A673 (cell line): ENCODE measurements around the gene AIFM3. TPM values are rescaled to one million over a fixed set of nuclear protein-coding genes. Genes with fewer than 3 reads are reported as not detected.

Experiments used
- BruUV-seq: library from RNA; stranded (reverse); fragments of 400-500 nt; replicated peaks from 2 replicates; lab custom pipeline; 2021; lab: Mats Ljungman, UMichigan
- CTCF ChIA-PET: fragments of 300-600 bp; sonication (Branson Sonifier 250); formaldehyde crosslinking; loops from one replicate; lab custom pipeline; 2022; ENCODE audit warnings: antibody characterized with exemption; lab: Charles Lee
- POLR2A ChIA-PET: fragments of 300-600 bp; sonication (Branson Sonifier 250); formaldehyde crosslinking; loops from one replicate; lab custom pipeline; 2022; ENCODE audit warnings: antibody characterized with exemption; ENCODE audit not compliant: low non-redundant PET; lab: Charles Lee
- DNase-seq: peaks from one replicate; pipeline ENCODE4 v3.0.0-alpha.2; 2015; ENCODE audit warnings: low spot score
- H3K27ac ChIP-seq: fragments of 200-600 bp; sonication (generic); 2 replicates; pipeline ENCODE4 v1.5.1; 2016; ENCODE audit warnings: mixed run types, low read depth, mild to moderate bottlenecking, mixed read lengths, antibody characterized with exemption, low read length; ENCODE audit not compliant: poor library complexity, severe bottlenecking
- H3K27me3 ChIP-seq: fragments of 200-600 bp; sonication (generic); replicated peaks from 2 replicates; pipeline ENCODE4 v1.6.1; 2017; ENCODE audit warnings: mixed run types, low read depth, mild to moderate bottlenecking, mixed read lengths, antibody characterized with exemption, low read length; ENCODE audit not compliant: insufficient read depth, poor library complexity
- H3K36me3 ChIP-seq: fragments of 200-600 bp; sonication (generic); 2 replicates; pipeline ENCODE4 v1.6.1; 2016; ENCODE audit warnings: mixed run types, mild to moderate bottlenecking, mixed read lengths, antibody characterized with exemption, low read length; ENCODE audit not compliant: insufficient read depth, poor library complexity, severe bottlenecking
- H3K4me1 ChIP-seq: fragments of 200-600 bp; sonication (generic); 2 replicates; pipeline ENCODE4 v1.6.1; 2017; ENCODE audit warnings: mixed run types, mild to moderate bottlenecking, mixed read lengths, antibody characterized with exemption, low read length; ENCODE audit not compliant: insufficient read depth, poor library complexity, severe bottlenecking
- H3K4me3 ChIP-seq: fragments of 200-600 bp; sonication (generic); 2 replicates; pipeline ENCODE4 v1.5.1; 2016; ENCODE audit warnings: low read depth, mixed run types, mild to moderate bottlenecking, mixed read lengths, low read length; ENCODE audit not compliant: poor library complexity, severe bottlenecking
- H3K9me3 ChIP-seq: fragments of 200-600 bp; sonication (generic); 2 replicates; pipeline ENCODE4 v1.6.1; 2016; ENCODE audit warnings: mixed run types, low read depth, mild to moderate bottlenecking, mixed read lengths, antibody characterized with exemption, low read length; ENCODE audit not compliant: poor library complexity, severe bottlenecking
- CTCF ChIP-seq: fragments of 300-800, 200-600 bp; sonication (generic); conservative IDR thresholded peaks from 2 replicates; pipeline ENCODE4 v1.5.1; 2017; ENCODE audit warnings: low read depth, mild to moderate bottlenecking, antibody characterized with exemption, low read length, moderate library complexity, mixed read lengths
- EZH2 ChIP-seq: fragments of 200-600 bp; sonication (generic); IDR thresholded peaks from 2 replicates; pipeline ENCODE4 v1.6.1; 2017; ENCODE audit warnings: borderline replicate concordance, low read depth, mild to moderate bottlenecking, mixed read lengths, antibody characterized with exemption, low read length; ENCODE audit not compliant: poor library complexity, severe bottlenecking
- intact Hi-C: fragments of 100-400 bp; cut with micrococcal nuclease; formaldehyde crosslinking; loops from one replicate; pipeline ENCODE4 v1.10.0; 2022; ENCODE audit not compliant: unreplicated experiment
- total RNA-seq: library from RNA; stranded (reverse); gene quantifications from 2 replicates; pipeline ENCODE4 v1.2.3, GENCODE V29; 2021

Gene AIFM3
- total RNA-seq, 1 experiment from 2014 or later, result not detected

- BruUV-seq, result no TSS peak
- ChIA-PET CTCF (no interaction called here), POLR2A (no interaction called here)
- TF ChIP-seq EZH2, result no peak
- no peak for TF ChIP-seq CTCF
- Histone ChIP-seq H3K36me3 (peaks cover 31% of the 10 kb centered on the region), H3K4me3 (no peak overlapping the region), H3K9me3 (no peaks in the 10 kb centered on the region), H3K27ac (no peak overlapping the region), H3K4me1 (peaks cover 13% of the 10 kb centered on the region), H3K27me3 (no peaks in the 10 kb centered on the region)
- DNase-seq, result no peak
- intact Hi-C loops, result no loop called here
Observed at GRCh38 chr22:20996031-20996410, 29.0 kb downstream of the AIFM3 start.

- Histone ChIP-seq H3K27ac (no peak overlapping the region), H3K9me3 (no peaks in the 10 kb centered on the region), H3K4me3 (no peak overlapping the region), H3K4me1 (peaks cover 13% of the 10 kb centered on the region), H3K27me3 (no peaks in the 10 kb centered on the region), H3K36me3 (peaks cover 29% of the 10 kb centered on the region)
- no TSS peak for BruUV-seq
- DNase-seq, result no peak
- intact Hi-C loops, result no loop called here
- TF ChIP-seq EZH2 (no peak), CTCF (no peak)
- ChIA-PET CTCF (no interaction called here), POLR2A (no interaction called here)
Observed at GRCh38 chr22:20996598-20997535, 29.8 kb downstream of the AIFM3 start.

- BruUV-seq, result no TSS peak
- Histone ChIP-seq H3K27ac (no peak overlapping the region), H3K4me3 (no peak overlapping the region), H3K9me3 (no peaks in the 10 kb centered on the region), H3K36me3 (peaks cover 21% of the 10 kb centered on the region), H3K4me1 (peaks cover 13% of the 10 kb centered on the region), H3K27me3 (no peaks in the 10 kb centered on the region)
- DNase-seq, result no peak
- intact Hi-C loops, result no loop called here
- TF ChIP-seq CTCF (no peak), EZH2 (no peak)
- ChIA-PET CTCF (no interaction called here), POLR2A (no interaction called here)
Observed at GRCh38 chr22:20997536-20998257, 30.6 kb downstream of the AIFM3 start.
